Measurements from ENCODE around the gene PCBP3.

Gene PCBP3

GRCh38 chr21:45740491-45741357 is 97.2 kb downstream of the PCBP3 start:
- Histone ChIP-seq H3K4me3 (ENCODE audit: low read length) (no peak overlapping the region), H3K27me3 (ENCODE audit: insufficient read depth, low read length) (no peaks in the 10 kb centered on the region), H3K9ac (ENCODE audit: low read depth, low read length) (no peak overlapping the region; the same call in 1 of the 2 replicates), H3K9me3 (ENCODE audit: insufficient read depth, low read depth, low read length) (no peaks in the 10 kb centered on the region), H3K36me3 (ENCODE audit: insufficient read depth, low read depth, low read length) (no peaks in the 10 kb centered on the region), H3K27ac (ENCODE audit: low read length) (no peak overlapping the region), H3K4me1 (ENCODE audit: insufficient read depth, low read length) (no peaks in the 10 kb centered on the region)

- no peaks in the 10 kb centered on the region for H3K4me1 ChIP-seq (ENCODE audit: insufficient read depth, low read length)
- H3K9me3 ChIP-seq (ENCODE audit: insufficient read depth, low read depth, low read length): no peaks in the 10 kb centered on the region
- no peak overlapping the region for H3K9ac ChIP-seq (ENCODE audit: low read depth, low read length)
- no peaks in the 10 kb centered on the region for H3K36me3 ChIP-seq (ENCODE audit: insufficient read depth, low read depth, low read length)
- H3K27me3 ChIP-seq (ENCODE audit: insufficient read depth, low read length): no peaks in the 10 kb centered on the region
- H3K4me3 ChIP-seq (ENCODE audit: low read length): no peak overlapping the region
- no peak overlapping the region for H3K27ac ChIP-seq (ENCODE audit: low read length)
These were observed 98.2 kb downstream of the PCBP3 start for GRCh38 chr21:45741691-45742090.

GRCh38 chr21:45742247-45742646 is 98.7 kb downstream of the PCBP3 start:
- no peak overlapping the region for H3K27ac ChIP-seq (ENCODE audit: low read length)

DNA sequence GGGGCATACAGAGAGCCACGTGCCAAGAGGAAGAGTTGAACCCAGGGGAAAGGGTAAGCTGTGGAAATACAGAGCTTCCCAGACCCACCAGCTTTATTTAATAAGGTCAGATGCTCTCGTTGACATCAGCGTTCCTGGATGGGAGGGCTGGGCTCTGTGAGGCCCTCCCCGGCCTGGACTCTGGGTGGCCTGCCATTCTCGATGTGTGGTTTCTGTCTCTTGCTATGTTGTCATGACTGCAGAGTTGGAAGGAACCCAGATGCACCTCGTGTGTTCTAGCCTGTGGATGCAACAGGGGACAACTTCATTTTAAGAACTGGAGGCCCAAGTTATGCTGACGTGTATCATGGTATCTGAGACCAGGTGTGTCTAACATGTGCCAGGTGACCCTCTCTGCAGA is 101.7 kb downstream of the PCBP3 start:
- H3K4me3 ChIP-seq (ENCODE audit: low read length): no peak overlapping the region
- peaks cover 6% of the 10 kb centered on the region; the same call in 1 of the 2 replicates for H3K4me1 ChIP-seq (ENCODE audit: insufficient read depth, low read length)
- H3K27ac ChIP-seq (ENCODE audit: low read length): no peak overlapping the region
- no peak overlapping the region for H3K9ac ChIP-seq (ENCODE audit: low read depth, low read length)
- H3K27me3 ChIP-seq (ENCODE audit: insufficient read depth, low read length): no peaks in the 10 kb centered on the region
- no peaks in the 10 kb centered on the region for H3K36me3 ChIP-seq (ENCODE audit: insufficient read depth, low read depth, low read length)
- no peaks in the 10 kb centered on the region for H3K9me3 ChIP-seq (ENCODE audit: insufficient read depth, low read depth, low read length)

More at GRCh38 chr21:45742247-45742646, 98.7 kb downstream of the PCBP3 start:
- Histone ChIP-seq H3K36me3 (ENCODE audit: insufficient read depth, low read depth, low read length) (no peaks in the 10 kb centered on the region), H3K9ac (ENCODE audit: low read depth, low read length) (no peak overlapping the region), H3K27me3 (ENCODE audit: insufficient read depth, low read length) (no peaks in the 10 kb centered on the region), H3K4me1 (ENCODE audit: insufficient read depth, low read length) (no peaks in the 10 kb centered on the region), H3K4me3 (ENCODE audit: low read length) (no peak overlapping the region), H3K9me3 (ENCODE audit: insufficient read depth, low read depth, low read length) (no peaks in the 10 kb centered on the region)

GRCh38 chr21:45747233-45747766 is 103.8 kb downstream of the PCBP3 start:
- Histone ChIP-seq H3K36me3 (ENCODE audit: insufficient read depth, low read depth, low read length) (no peaks in the 10 kb centered on the region), H3K4me3 (ENCODE audit: low read length) (no peak overlapping the region), H3K9ac (ENCODE audit: low read depth, low read length) (no peak overlapping the region), H3K4me1 (ENCODE audit: insufficient read depth, low read length) (peaks cover 6% of the 10 kb centered on the region; the same call in 1 of the 2 replicates), H3K9me3 (ENCODE audit: insufficient read depth, low read depth, low read length) (no peaks in the 10 kb centered on the region), H3K27ac (ENCODE audit: low read length) (no peak overlapping the region), H3K27me3 (ENCODE audit: insufficient read depth, low read length) (no peaks in the 10 kb centered on the region)

DNA sequence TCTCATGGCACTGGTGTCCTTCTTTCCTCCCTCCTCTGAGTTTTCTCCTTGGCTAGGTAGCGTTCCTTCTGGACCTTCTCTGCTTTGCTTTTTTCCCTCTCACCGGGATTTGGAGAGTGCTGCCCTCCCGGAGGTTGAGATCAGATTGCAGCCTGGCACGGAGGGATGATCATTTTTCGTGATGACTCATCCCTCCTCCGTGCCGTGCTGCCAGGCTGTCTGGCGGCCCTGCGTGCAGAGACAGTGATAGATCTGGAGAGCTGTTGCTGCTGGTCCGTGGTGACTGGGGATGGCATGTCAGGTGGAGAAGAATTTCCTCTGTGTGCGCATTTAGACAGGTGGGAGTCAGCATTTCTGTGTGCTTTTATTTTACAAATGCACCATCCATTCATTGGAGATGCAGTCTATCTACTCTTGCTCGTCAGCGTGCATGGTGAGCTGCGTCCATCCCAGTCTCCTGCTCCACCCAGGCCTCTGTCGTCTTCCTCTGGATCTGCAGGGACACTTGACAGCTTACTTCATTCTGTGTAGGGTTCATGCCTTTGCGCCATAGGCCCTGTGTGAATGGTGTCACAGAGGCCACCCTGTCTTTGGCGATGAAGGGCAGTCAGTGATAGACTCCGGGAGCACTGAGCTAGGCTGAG is 104.4 kb downstream of the PCBP3 start:
- no peaks in the 10 kb centered on the region for H3K27me3 ChIP-seq (ENCODE audit: insufficient read depth, low read length)
- H3K9me3 ChIP-seq (ENCODE audit: insufficient read depth, low read depth, low read length): no peaks in the 10 kb centered on the region
- H3K9ac ChIP-seq (ENCODE audit: low read depth, low read length): no peak overlapping the region
- H3K36me3 ChIP-seq (ENCODE audit: insufficient read depth, low read depth, low read length): no peaks in the 10 kb centered on the region
- H3K27ac ChIP-seq (ENCODE audit: low read length): no peak overlapping the region
- H3K4me1 ChIP-seq (ENCODE audit: insufficient read depth, low read length): peaks cover 6% of the 10 kb centered on the region; the same call in 1 of the 2 replicates
- H3K4me3 ChIP-seq (ENCODE audit: low read length): no peak overlapping the region

DNA sequence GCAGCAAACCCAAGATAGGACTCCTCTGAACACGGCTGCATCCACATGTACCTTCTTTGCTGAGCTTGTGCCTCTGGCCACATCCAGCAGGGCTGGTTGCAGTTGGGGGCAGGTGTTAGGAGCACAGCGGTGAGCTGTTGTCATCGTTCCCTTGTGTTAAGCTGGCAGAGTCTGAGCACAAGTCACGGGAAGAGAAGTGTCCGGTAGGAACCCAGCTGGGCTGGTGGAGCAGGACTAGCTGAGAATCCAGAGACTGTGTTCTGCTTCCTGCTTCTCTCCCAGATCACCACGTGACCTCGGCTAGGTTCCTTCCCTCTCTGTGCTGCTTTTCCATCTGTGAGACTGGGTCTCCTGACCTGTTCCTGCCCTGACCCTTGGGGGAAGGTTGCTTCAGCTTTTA is 105.1 kb downstream of the PCBP3 start:
- Histone ChIP-seq H3K4me1 (ENCODE audit: insufficient read depth, low read length) (peaks cover 6% of the 10 kb centered on the region; the same call in 1 of the 2 replicates), H3K4me3 (ENCODE audit: low read length) (no peak overlapping the region), H3K36me3 (ENCODE audit: insufficient read depth, low read depth, low read length) (no peaks in the 10 kb centered on the region)

DNA sequence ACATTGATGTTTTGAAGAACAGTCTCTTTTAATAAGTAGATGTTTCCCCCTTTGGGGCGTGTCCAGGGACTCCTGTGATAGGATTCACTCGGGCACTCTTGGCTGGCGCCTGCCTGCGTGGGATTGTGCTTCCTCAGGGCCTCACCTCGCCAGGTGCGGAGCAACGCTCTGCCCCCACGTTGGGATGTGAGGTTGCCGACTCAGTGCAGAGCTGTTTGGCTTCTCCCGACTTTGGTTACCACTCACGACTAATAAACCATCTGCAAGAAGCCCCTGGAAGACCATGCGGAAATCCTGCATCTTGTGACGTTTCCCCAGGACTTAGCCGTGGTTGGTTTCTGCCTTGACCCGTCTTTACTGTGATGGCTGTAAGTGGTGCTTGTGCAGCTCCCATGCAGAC is 106.4 kb downstream of the PCBP3 start:
- H3K9me3 ChIP-seq (ENCODE audit: insufficient read depth, low read depth, low read length): no peaks in the 10 kb centered on the region
- H3K4me1 ChIP-seq (ENCODE audit: insufficient read depth, low read length): peaks cover 6% of the 10 kb centered on the region; the same call in 1 of the 2 replicates
- no peak overlapping the region for H3K27ac ChIP-seq (ENCODE audit: low read length)
- H3K27me3 ChIP-seq (ENCODE audit: insufficient read depth, low read length): no peaks in the 10 kb centered on the region
- H3K4me3 ChIP-seq (ENCODE audit: low read length): no peak overlapping the region
- H3K9ac ChIP-seq (ENCODE audit: low read depth, low read length): no peak overlapping the region
- no peaks in the 10 kb centered on the region for H3K36me3 ChIP-seq (ENCODE audit: insufficient read depth, low read depth, low read length)

More for the DNA sequence above, 105.1 kb downstream of the PCBP3 start:
- H3K9ac ChIP-seq (ENCODE audit: low read depth, low read length): no peak overlapping the region
- H3K27ac ChIP-seq (ENCODE audit: low read length): no peak overlapping the region
- no peaks in the 10 kb centered on the region for H3K27me3 ChIP-seq (ENCODE audit: insufficient read depth, low read length)
- no peaks in the 10 kb centered on the region for H3K9me3 ChIP-seq (ENCODE audit: insufficient read depth, low read depth, low read length)

- Histone ChIP-seq H3K36me3 (ENCODE audit: insufficient read depth, low read depth, low read length) (no peaks in the 10 kb centered on the region), H3K27ac (ENCODE audit: low read length) (no peak overlapping the region), H3K4me3 (ENCODE audit: low read length) (no peak overlapping the region)
These were observed 107.4 kb downstream of the PCBP3 start for GRCh38 chr21:45750936-45751335.

DNA sequence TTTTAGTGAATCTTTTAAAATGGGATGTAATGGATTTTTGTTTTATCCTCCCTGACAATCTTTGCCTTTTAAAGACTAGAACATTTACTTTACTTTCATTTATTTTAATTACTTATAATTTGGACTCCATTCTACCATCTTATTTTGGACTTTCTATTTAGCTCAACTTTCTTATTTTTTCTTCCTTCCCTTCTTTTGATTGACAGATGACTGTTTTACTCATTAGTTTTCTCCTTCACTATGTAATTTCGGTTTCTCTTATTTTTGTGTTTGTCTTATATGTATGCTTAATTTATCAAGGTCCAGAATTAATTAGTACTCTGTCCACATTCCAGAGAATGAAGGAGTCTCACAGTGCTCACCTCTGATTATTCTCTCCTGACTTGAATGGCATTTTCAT is 109.9 kb downstream of the PCBP3 start:
- Histone ChIP-seq H3K4me3 (ENCODE audit: low read length) (no peak overlapping the region), H3K9ac (ENCODE audit: low read depth, low read length) (no peak overlapping the region), H3K27me3 (ENCODE audit: insufficient read depth, low read length) (no peaks in the 10 kb centered on the region), H3K4me1 (ENCODE audit: insufficient read depth, low read length) (no peaks in the 10 kb centered on the region), H3K9me3 (ENCODE audit: insufficient read depth, low read depth, low read length) (no peaks in the 10 kb centered on the region), H3K27ac (ENCODE audit: low read length) (no peak overlapping the region), H3K36me3 (ENCODE audit: insufficient read depth, low read depth, low read length) (no peaks in the 10 kb centered on the region)

More at GRCh38 chr21:45750936-45751335, 107.4 kb downstream of the PCBP3 start:
- Histone ChIP-seq H3K9me3 (ENCODE audit: insufficient read depth, low read depth, low read length) (no peaks in the 10 kb centered on the region), H3K27me3 (ENCODE audit: insufficient read depth, low read length) (no peaks in the 10 kb centered on the region), H3K4me1 (ENCODE audit: insufficient read depth, low read length) (peaks cover 6% of the 10 kb centered on the region; the same call in 1 of the 2 replicates), H3K9ac (ENCODE audit: low read depth, low read length) (no peak overlapping the region)

GRCh38 chr21:45756029-45756428 is 112.5 kb downstream of the PCBP3 start:
- no peaks in the 10 kb centered on the region for H3K36me3 ChIP-seq (ENCODE audit: insufficient read depth, low read depth, low read length)

More at GRCh38 chr21:45756029-45756428, 112.5 kb downstream of the PCBP3 start:
- H3K27ac ChIP-seq (ENCODE audit: low read length): no peak overlapping the region
- H3K9me3 ChIP-seq (ENCODE audit: insufficient read depth, low read depth, low read length): no peaks in the 10 kb centered on the region
- no peak overlapping the region for H3K4me3 ChIP-seq (ENCODE audit: low read length)
- H3K9ac ChIP-seq (ENCODE audit: low read depth, low read length): no peak overlapping the region
- no peaks in the 10 kb centered on the region for H3K4me1 ChIP-seq (ENCODE audit: insufficient read depth, low read length)
- H3K27me3 ChIP-seq (ENCODE audit: insufficient read depth, low read length): no peaks in the 10 kb centered on the region
